SU-DHL-6 (cell line): ENCODE measurements around the gene RAPGEF5.

Source experiments
- H2AFZ ChIP-seq: fragments of 200-600 bp; sonication (generic); 2 replicates; pipeline ENCODE4 v1.6.1; 2014; ENCODE audit warnings: low read depth, mild to moderate bottlenecking, moderate library complexity, mixed read lengths, antibody characterized with exemption, low read length; ENCODE audit not compliant: severe bottlenecking
- H3F3A ChIP-seq: fragments of 200-600 bp; shearing (Covaris generic); 2 replicates; pipeline ENCODE4 v1.6.0; 2016; ENCODE audit warnings: antibody characterized with exemption, mild to moderate bottlenecking; ENCODE audit not compliant: insufficient read depth
- H3K27ac ChIP-seq: fragments of 200-600 bp; sonication (generic); 2 replicates; pipeline ENCODE4 v1.5.1; 2016; ENCODE audit warnings: low read depth, mild to moderate bottlenecking, low read length, moderate library complexity, mixed read lengths
- H3K27me3 ChIP-seq: fragments of 200-600 bp; sonication (generic), shearing (Covaris generic); 2 replicates; pipeline ENCODE4 v1.6.0; 2014; ENCODE audit warnings: mild to moderate bottlenecking, low read length
- H3K36me3 ChIP-seq: fragments of 200-600 bp; sonication (generic); 2 replicates; pipeline ENCODE4 v1.6.1; 2014; ENCODE audit warnings: mild to moderate bottlenecking, low read length, mixed read lengths
- H3K4me2 ChIP-seq: fragments of 300-600, 200-600 bp; shearing (Covaris generic), sonication (generic); 2 replicates; pipeline ENCODE4 v1.6.0; 2014; ENCODE audit warnings: low read length, low read depth, mild to moderate bottlenecking; ENCODE audit not compliant: poor library complexity, severe bottlenecking
- H3K4me3 ChIP-seq: fragments of 200-600 bp; sonication (generic); 2 replicates; pipeline ENCODE4 v1.5.1; 2014; ENCODE audit warnings: antibody characterized with exemption, low read length, mild to moderate bottlenecking, mixed read lengths; ENCODE audit not compliant: insufficient read depth, poor library complexity, severe bottlenecking
- H3K79me2 ChIP-seq: fragments of 200-600 bp; sonication (generic); 2 replicates; pipeline ENCODE4 v1.6.1; 2014; ENCODE audit warnings: mild to moderate bottlenecking, low read length, moderate library complexity; ENCODE audit not compliant: insufficient read depth
- H3K9ac ChIP-seq: fragments of 200-600 bp; sonication (generic); 2 replicates; pipeline ENCODE4 v1.7.0; 2014; ENCODE audit warnings: mild to moderate bottlenecking, low read length
- H3K9me2 ChIP-seq: fragments of 200-600 bp; sonication (generic); replicated peaks from 2 replicates; pipeline ENCODE4 v1.6.1; 2014; ENCODE audit warnings: low read length; ENCODE audit not compliant: insufficient read depth
- H3K9me3 ChIP-seq: fragments of 200-600 bp; sonication (generic); 2 replicates; pipeline ENCODE4 v1.6.1; 2014; ENCODE audit warnings: low read length, mixed read lengths; ENCODE audit not compliant: insufficient read depth
- H4K20me1 ChIP-seq: fragments of 200-600 bp; sonication (generic); 2 replicates; pipeline ENCODE4 v1.6.1; 2014; ENCODE audit warnings: low read depth, mild to moderate bottlenecking, antibody characterized with exemption, low read length, moderate library complexity, mixed read lengths
- CTCF ChIP-seq: fragments of 200-600 bp; sonication (generic); IDR thresholded peaks from one replicate; pipeline ENCODE4 v1.5.1; 2017; ENCODE audit warnings: antibody characterized with exemption, mild to moderate bottlenecking, low read length, moderate library complexity; ENCODE audit not compliant: insufficient read depth, poor library complexity, severe bottlenecking
- EZH2phosphoT487 ChIP-seq: fragments of 200-600 bp; sonication (generic), shearing (Covaris generic); conservative IDR thresholded peaks from 2 replicates; pipeline ENCODE4 v1.6.1; 2018; ENCODE audit warnings: mild to moderate bottlenecking, antibody characterized with exemption, low read length, moderate library complexity, mixed read lengths

RAPGEF5 gene

GRCh38 chr7:22295402-22296264 lies 61.3 kb downstream of the RAPGEF5 start:
- no peak overlapping the region for H3K9ac ChIP-seq
- H3K27ac ChIP-seq = no peak overlapping the region
- no peaks in the 10 kb centered on the region for H3K79me2 ChIP-seq
- no peaks in the 10 kb centered on the region for H3K9me3 ChIP-seq
- no peaks in the 10 kb centered on the region for H3F3A ChIP-seq
- H3K27me3 ChIP-seq = no peaks in the 10 kb centered on the region
- H3K36me3 ChIP-seq = no peaks in the 10 kb centered on the region
- H3K4me3 ChIP-seq = no peak overlapping the region
- H3K9me2 ChIP-seq = no peaks in the 10 kb centered on the region
- no peaks in the 10 kb centered on the region for H4K20me1 ChIP-seq
- no peak overlapping the region for H2AFZ ChIP-seq
- no peak overlapping the region for H3K4me2 ChIP-seq
- TF ChIP-seq CTCF (no peak), EZH2phosphoT487 (no peak)

- H3K79me2 ChIP-seq = no peaks in the 10 kb centered on the region
- H4K20me1 ChIP-seq = no peaks in the 10 kb centered on the region
- TF ChIP-seq CTCF (no peak), EZH2phosphoT487 (no peak)
- H3F3A ChIP-seq = no peaks in the 10 kb centered on the region
- H3K27me3 ChIP-seq = no peaks in the 10 kb centered on the region
- H3K4me2 ChIP-seq = no peak overlapping the region
- no peak overlapping the region for H3K9ac ChIP-seq
- no peaks in the 10 kb centered on the region for H3K9me2 ChIP-seq
- no peaks in the 10 kb centered on the region for H3K9me3 ChIP-seq
- H2AFZ ChIP-seq = no peak overlapping the region
- no peaks in the 10 kb centered on the region for H3K36me3 ChIP-seq
- H3K4me3 ChIP-seq = no peak overlapping the region
- H3K27ac ChIP-seq = no peak overlapping the region
These were observed 64.4 kb downstream of the RAPGEF5 start for GRCh38 chr7:22292531-22292930.

- no peaks in the 10 kb centered on the region for H3K27me3 ChIP-seq
- no peak overlapping the region for H3K4me3 ChIP-seq
- H3K9ac ChIP-seq = no peak overlapping the region
- no peaks in the 10 kb centered on the region for H3F3A ChIP-seq
- no peak overlapping the region for H2AFZ ChIP-seq
- H3K27ac ChIP-seq = no peak overlapping the region
- TF ChIP-seq EZH2phosphoT487 (no peak), CTCF (no peak)
- no peaks in the 10 kb centered on the region for H3K36me3 ChIP-seq
- H3K4me2 ChIP-seq = no peak overlapping the region
- no peaks in the 10 kb centered on the region for H3K79me2 ChIP-seq
- H3K9me3 ChIP-seq = no peaks in the 10 kb centered on the region
- no peaks in the 10 kb centered on the region for H3K9me2 ChIP-seq
- H4K20me1 ChIP-seq = no peaks in the 10 kb centered on the region
These were observed 65.0 kb downstream of the RAPGEF5 start for GRCh38 chr7:22291977-22292376.
